Breast epithelium (tissue), 4 donors: ENCODE measurements around the gene TAF11L2. TPM values are rescaled to one million over a fixed set of nuclear protein-coding genes. Genes with fewer than 3 reads are reported as not detected.
"Not testable (repeated sequence)": the region's sequence is repeated elsewhere in the genome, so short reads cannot be mapped to it uniquely, and the experiment has no call there.

Experiments used
- DNase-seq, 2 donors: peaks; one replicate each; pipeline ENCODE4 v3.0.0-alpha.2; 2019; ENCODE audit warnings: low spot score in 2 of 2
- H3K27ac ChIP-seq, 2 donors: fragments of 200-600 bp; sonication (generic) in 1 of 2; one replicate each; pipeline ENCODE4 v1.5.1; 2016 to 2019; ENCODE audit warnings: mild to moderate bottlenecking in 1 of 2
- H3K27me3 ChIP-seq, 2 donors: fragments of 200-600 bp; sonication (generic) in 1 of 2; one replicate each; pipeline versions ENCODE4 v1.5.1 to v1.6.0; 2017 to 2019; ENCODE audit warnings: control low read depth in 1 of 2, mild to moderate bottlenecking in 1 of 2
- H3K36me3 ChIP-seq: fragments of 200-600 bp; one replicate; pipeline ENCODE4 v1.5.1; 2019
- H3K4me1 ChIP-seq, 2 donors: fragments of 200-600 bp; sonication (generic); one replicate each; pipeline ENCODE4 v1.5.1; 2016 to 2019; ENCODE audit warnings: control low read depth in 1 of 2
- H3K4me3 ChIP-seq, 3 donors: fragments of 200-600 bp; sonication (generic); 1 replicate in 2 of 3; 2 replicates in 1 of 3; pipeline ENCODE4 v1.5.1; 2016 to 2019; ENCODE audit warnings: mild to moderate bottlenecking in 3 of 3, moderate library complexity in 2 of 3
- H3K9me3 ChIP-seq, 2 donors: fragments of 200-600 bp; sonication (generic) in 1 of 2; one replicate each; pipeline ENCODE4 v1.5.1; 2016 to 2019; ENCODE audit warnings: control low read depth in 1 of 2
- CTCF ChIP-seq, 3 donors: fragments of 450-650 bp; IDR thresholded peaks; one replicate each; pipeline ENCODE4 v1.5.1; 2016 to 2017; ENCODE audit warnings: antibody characterized with exemption in 3 of 3, mild to moderate bottlenecking in 3 of 3, moderate library complexity in 3 of 3
- POLR2A ChIP-seq: fragments of 450-650 bp; IDR thresholded peaks from one replicate; pipeline ENCODE4 v1.6.1; 2016; ENCODE audit warnings: antibody characterized with exemption, mild to moderate bottlenecking, moderate library complexity
- POLR2AphosphoS5 ChIP-seq, 3 donors: sonication (generic); formaldehyde crosslinking; IDR thresholded peaks; one replicate each; pipeline ENCODE4 v1.6.1; 2017; ENCODE audit warnings: antibody characterized with exemption in 3 of 3
- intact Hi-C: fragments of 100-400 bp; cut with DNase I; formaldehyde crosslinking; loops from one replicate; pipeline ENCODE4 v1.15.1; 2023; ENCODE audit warnings: low total_unique reads
- total RNA-seq, 3 donors: library from RNA; depleted of rRNA; stranded (reverse); fragments of >200 nt; gene quantifications; one replicate each; pipeline ENCODE4 v1.1.0, GENCODE V29; 2016

The TAF11L2 gene
- not detected for total RNA-seq

GRCh38 chr5:17497931-17498330, at the start of gene TAF11L2:
TSS of gene TAF11L2 (plus strand) at chr5:17498231.
- intact Hi-C loops, H3K4me3 ChIP-seq, H3K27ac ChIP-seq, H3K9me3 ChIP-seq, H3K4me1 ChIP-seq, DNase-seq, H3K27me3 ChIP-seq, H3K36me3 ChIP-seq: not testable (repeated sequence)

- no peaks in the 10 kb centered on the region for H3K9me3 ChIP-seq
- no peak overlapping the region for H3K27ac ChIP-seq
- DNase-seq, result no peak
- no peak overlapping the region for H3K4me3 ChIP-seq
- no peak for TF ChIP-seq POLR2AphosphoS5 (IDR thresholded peaks at IDR 0.05)
- no peak for TF ChIP-seq POLR2A
- no peak for TF ChIP-seq CTCF (IDR thresholded peaks at IDR 0.05)
- intact Hi-C loops, result no loop called here
- H3K36me3 ChIP-seq, result no peaks in the 10 kb centered on the region
- H3K27me3 ChIP-seq, result no peaks in the 10 kb centered on the region
- no peaks in the 10 kb centered on the region for H3K4me1 ChIP-seq
Measured at GRCh38 chr5:17448877-17449276, 49.2 kb upstream of the TAF11L2 start.

GRCh38 chr5:17452936-17453335, 45.1 kb upstream of the TAF11L2 start:
- DNase-seq, result no peak
- no peaks in the 10 kb centered on the region for H3K36me3 ChIP-seq
- intact Hi-C loops, result no loop called here
- H3K9me3 ChIP-seq, result peaks cover 0 to under 1% of the 10 kb centered on the region in 2 donors
- H3K4me3 ChIP-seq, result no peak overlapping the region
- H3K27me3 ChIP-seq, result no peaks in the 10 kb centered on the region
- H3K4me1 ChIP-seq, result no peaks in the 10 kb centered on the region
- no peak overlapping the region for H3K27ac ChIP-seq
- no peak for TF ChIP-seq POLR2AphosphoS5 (IDR thresholded peaks at IDR 0.05)

GRCh38 chr5:17455942-17456341, 42.1 kb upstream of the TAF11L2 start:
- Histone ChIP-seq H3K4me3 (no peak overlapping the region), H3K9me3 (peaks cover 0 to 4% of the 10 kb centered on the region in 2 donors), H3K27me3 (no peaks in the 10 kb centered on the region), H3K36me3 (no peaks in the 10 kb centered on the region), H3K4me1 (no peaks in the 10 kb centered on the region), H3K27ac (no peak overlapping the region)
- intact Hi-C loops, result no loop called here
- DNase-seq, result no peak
- no peak for TF ChIP-seq POLR2A
- no peak for TF ChIP-seq CTCF (IDR thresholded peaks at IDR 0.05)
- TF ChIP-seq POLR2AphosphoS5 (IDR thresholded peaks at IDR 0.05), result no peak

- Histone ChIP-seq H3K9me3 (peaks cover 8 to 11% of the 10 kb centered on the region in 2 donors), H3K27ac (no peak overlapping the region), H3K4me1 (no peaks in the 10 kb centered on the region), H3K4me3 (no peak overlapping the region), H3K36me3 (no peaks in the 10 kb centered on the region), H3K27me3 (no peaks in the 10 kb centered on the region)
- TF ChIP-seq POLR2A, result no peak
- no peak for TF ChIP-seq POLR2AphosphoS5 (IDR thresholded peaks at IDR 0.05)
- TF ChIP-seq CTCF (IDR thresholded peaks at IDR 0.05), result no peak
- intact Hi-C loops, result no loop called here
- DNase-seq, result no peak
Measured at GRCh38 chr5:17461793-17462192, 36.2 kb upstream of the TAF11L2 start.

GRCh38 chr5:17463653-17464052, 34.4 kb upstream of the TAF11L2 start:
- intact Hi-C loops, result no loop called here
- H3K27ac ChIP-seq, result no peak overlapping the region
- no peak overlapping the region for H3K4me3 ChIP-seq
- peaks cover 4 to 11% of the 10 kb centered on the region in 2 donors for H3K9me3 ChIP-seq
- no peaks in the 10 kb centered on the region for H3K36me3 ChIP-seq
- no peak for DNase-seq
- H3K4me1 ChIP-seq, result no peaks in the 10 kb centered on the region
- TF ChIP-seq POLR2A (no peak), POLR2AphosphoS5 (IDR thresholded peaks at IDR 0.05) (no peak), CTCF (IDR thresholded peaks at IDR 0.05) (no peak)
- H3K27me3 ChIP-seq, result no peaks in the 10 kb centered on the region
